PFSK-1 (cell line): ENCODE measurements around the gene BTNL8.

Experiments used
- FOXP2 ChIP-seq: optimal IDR thresholded peaks from 2 replicates; pipeline ENCODE3; 2011; ENCODE audit warnings: borderline replicate concordance, control low read depth, inconsistent platforms; ENCODE audit not compliant: insufficient read depth; ENCODE audit errors: extremely low read length, extremely low read depth
- POLR2AphosphoS5 ChIP-seq: IDR thresholded peaks from 2 replicates; pipeline ENCODE4 v1.6.1; 2012; ENCODE audit warnings: low read depth, mild to moderate bottlenecking, control low read depth, low read length, moderate library complexity
- REST ChIP-seq, 2 experiments: IDR thresholded peaks; 2 replicates each; pipeline versions ENCODE4 v1.6.1 to v1.8.0; 2011 to 2012; ENCODE audit warnings: low read depth in 2 of 2, low read length in 2 of 2, control low read depth in 1 of 2, inconsistent platforms in 1 of 2, mild to moderate bottlenecking in 1 of 2, moderate library complexity in 1 of 2; ENCODE audit not compliant: insufficient read depth in 1 of 2
- SIN3A ChIP-seq: IDR thresholded peaks from 2 replicates; pipeline ENCODE4 v1.6.1; 2012; ENCODE audit warnings: mild to moderate bottlenecking, low read length, moderate library complexity, borderline replicate concordance; ENCODE audit not compliant: insufficient read depth
- TAF1 ChIP-seq: IDR thresholded peaks from 2 replicates; pipeline ENCODE4 v1.6.1; 2012; ENCODE audit warnings: low read length, control low read depth, borderline replicate concordance; ENCODE audit not compliant: insufficient read depth

The BTNL8 gene

GRCh38 chr5:180950291-180950949 is 51.5 kb downstream of the BTNL8 start:
- TF ChIP-seq POLR2AphosphoS5 (no peak), TAF1 (no peak), SIN3A (no peak), FOXP2 (no peak), REST (IDR thresholded peaks at IDR 0.05; ENCODE audit: insufficient read depth in 1 of 2, low read depth in 2 of 2, low read length in 2 of 2) (no peak)

DNA sequence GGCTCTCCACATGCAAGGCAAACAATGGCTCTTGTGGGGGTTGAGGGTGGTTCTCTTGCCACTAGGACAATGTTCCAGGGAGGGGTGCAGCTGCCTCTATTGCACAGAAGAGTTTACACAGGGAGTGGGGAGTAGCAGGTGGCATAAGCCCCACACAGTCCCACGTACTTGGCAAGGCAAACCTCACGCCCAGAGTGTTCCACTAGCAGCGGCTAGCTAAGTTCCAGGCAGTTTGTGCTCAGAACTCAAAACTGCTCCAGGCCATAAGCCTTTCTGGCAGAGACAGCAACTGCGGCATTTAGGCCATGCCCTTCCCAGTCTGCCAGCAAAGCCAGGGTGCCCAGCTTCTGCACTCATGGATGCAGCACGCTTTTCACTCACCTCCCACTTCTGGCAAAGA is 60.7 kb downstream of the BTNL8 start:
- TF ChIP-seq FOXP2 (no peak), TAF1 (no peak), POLR2AphosphoS5 (no peak)

DNA sequence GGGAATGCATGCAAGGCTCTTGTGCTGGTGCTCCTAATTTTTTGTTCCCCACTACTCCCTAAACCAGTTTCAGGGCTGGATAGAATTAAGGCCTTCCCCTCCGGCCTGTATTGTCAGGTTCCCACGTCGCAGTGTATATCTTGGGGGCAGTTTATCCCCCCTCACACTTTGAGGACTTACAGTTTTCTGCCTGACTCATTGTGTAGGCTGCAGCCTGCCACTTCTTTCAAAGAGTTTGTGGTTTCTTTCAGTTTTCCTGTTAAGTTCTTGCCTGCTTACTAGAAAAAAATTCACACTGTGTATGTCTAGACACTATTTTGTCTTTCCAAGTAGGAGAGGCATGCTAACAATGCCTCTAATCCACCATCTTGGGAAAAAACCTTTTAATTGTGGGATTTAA is 61.2 kb downstream of the BTNL8 start:
- no peak for TF ChIP-seq FOXP2
- no peak for TF ChIP-seq TAF1
- no peak for TF ChIP-seq POLR2AphosphoS5
- TF ChIP-seq SIN3A: no peak
- TF ChIP-seq REST (IDR thresholded peaks at IDR 0.05; ENCODE audit: insufficient read depth in 1 of 2, low read depth in 2 of 2, low read length in 2 of 2): no peak

- TF ChIP-seq POLR2AphosphoS5: no peak
- TF ChIP-seq TAF1: no peak
- TF ChIP-seq FOXP2: no peak
- no peak for TF ChIP-seq SIN3A
- TF ChIP-seq REST (IDR thresholded peaks at IDR 0.05; ENCODE audit: insufficient read depth in 1 of 2, low read depth in 2 of 2, low read length in 2 of 2): no peak
Measured at GRCh38 chr5:180969406-180969805, 70.4 kb downstream of the BTNL8 start.

GRCh38 chr5:180970336-180970735 is 71.4 kb downstream of the BTNL8 start:
- TF ChIP-seq POLR2AphosphoS5 (no peak), REST (IDR thresholded peaks at IDR 0.05; ENCODE audit: insufficient read depth in 1 of 2, low read depth in 2 of 2, low read length in 2 of 2) (no peak), FOXP2 (no peak), TAF1 (no peak), SIN3A (no peak)
